H9 (cell line): Measurements from ENCODE around the gene HBP1. TPM values are rescaled to one million over a fixed set of nuclear protein-coding genes. Genes with fewer than 3 reads are reported as not detected.

ENCODE experiments used
- DNase-seq: peaks from one replicate; pipeline ENCODE4 v3.0.0-alpha.2; 2017
- H2AFZ ChIP-seq: one replicate; pipeline ENCODE4 v1.6.1; 2013; ENCODE audit warnings: mild to moderate bottlenecking, low read length, control low read depth, moderate library complexity
- H2AK5ac ChIP-seq: 2 replicates; pipeline ENCODE4 v1.6.1; 2013; ENCODE audit warnings: low read length, control low read depth, mixed read lengths; ENCODE audit not compliant: insufficient read length
- H2BK120ac ChIP-seq: one replicate; pipeline ENCODE4 v1.6.1; 2013; ENCODE audit warnings: low read depth, mild to moderate bottlenecking, low read length, control low read depth, inconsistent platforms; ENCODE audit not compliant: poor library complexity, severe bottlenecking
- H2BK12ac ChIP-seq: 2 replicates; pipeline ENCODE4 v1.6.1; 2013; ENCODE audit warnings: low read length, control low read depth, mixed read lengths, low read depth; ENCODE audit not compliant: insufficient read length
- H2BK15ac ChIP-seq: 2 replicates; pipeline ENCODE4 v1.6.1; 2013; ENCODE audit warnings: low read depth, low read length, control low read depth
- H2BK20ac ChIP-seq: one replicate; pipeline ENCODE4 v1.6.1; 2013; ENCODE audit warnings: low read depth, mild to moderate bottlenecking, low read length, control low read depth, inconsistent platforms; ENCODE audit not compliant: poor library complexity, severe bottlenecking
- H2BK5ac ChIP-seq: 2 replicates; pipeline ENCODE4 v1.6.1; 2013; ENCODE audit warnings: low read length, control low read depth, mixed read lengths; ENCODE audit not compliant: insufficient read length
- H3K14ac ChIP-seq: 2 replicates; pipeline ENCODE4 v1.6.1; 2013; ENCODE audit warnings: low read length, control low read depth; ENCODE audit not compliant: insufficient read depth
- H3K18ac ChIP-seq: 2 replicates; pipeline ENCODE4 v1.6.1; 2013; ENCODE audit warnings: low read depth, mild to moderate bottlenecking, mixed read lengths, low read length, control low read depth; ENCODE audit not compliant: insufficient read length
- H3K23ac ChIP-seq: 2 replicates; pipeline ENCODE4 v1.6.1; 2013; ENCODE audit warnings: low read length, control low read depth, mixed read lengths, low read depth; ENCODE audit not compliant: insufficient read length
- H3K23me2 ChIP-seq: 2 replicates; pipeline ENCODE4 v1.6.1; 2013; ENCODE audit warnings: low read depth, mild to moderate bottlenecking, mixed read lengths, low read length, control low read depth; ENCODE audit not compliant: insufficient read length, poor library complexity, severe bottlenecking
- H3K27ac ChIP-seq: 2 replicates; pipeline ENCODE4 v1.5.1; 2013; ENCODE audit warnings: low read length, control low read depth, mixed read lengths, low read depth; ENCODE audit not compliant: insufficient read length
- H3K27me3 ChIP-seq: 2 replicates; pipeline ENCODE4 v1.6.1; 2013; ENCODE audit warnings: low read length, control low read depth, inconsistent platforms; ENCODE audit not compliant: insufficient read depth
- H3K4ac ChIP-seq: 2 replicates; pipeline ENCODE4 v1.6.1; 2013; ENCODE audit warnings: low read depth, mild to moderate bottlenecking, control low read depth, inconsistent platforms, low read length, moderate library complexity
- H3K4me1 ChIP-seq: 2 replicates; pipeline ENCODE4 v1.6.1; 2013; ENCODE audit warnings: low read length, control low read depth, inconsistent platforms; ENCODE audit not compliant: insufficient read depth
- H3K4me2 ChIP-seq: 2 replicates; pipeline ENCODE4 v1.6.1; 2013; ENCODE audit warnings: low read length, control low read depth, mixed read lengths; ENCODE audit not compliant: insufficient read length, insufficient read depth
- H3K56ac ChIP-seq: 2 replicates; pipeline ENCODE4 v1.6.1; 2013; ENCODE audit warnings: low read depth, mild to moderate bottlenecking, mixed read lengths, low read length, control low read depth; ENCODE audit not compliant: insufficient read length
- H3K79me1 ChIP-seq: 2 replicates; pipeline ENCODE4 v1.6.1; 2013; ENCODE audit warnings: low read depth, mild to moderate bottlenecking, moderate library complexity, low read length, control low read depth, inconsistent platforms; ENCODE audit not compliant: insufficient read depth, poor library complexity, severe bottlenecking
- H3K79me2 ChIP-seq: 2 replicates; pipeline ENCODE4 v1.6.1; 2013; ENCODE audit warnings: low read length, control low read depth, inconsistent platforms; ENCODE audit not compliant: insufficient read depth
- H3K9ac ChIP-seq: 2 replicates; pipeline ENCODE4 v1.6.1; 2013; ENCODE audit warnings: low read length, control low read depth, mixed read lengths; ENCODE audit not compliant: insufficient read length; ENCODE audit errors: extremely low read depth
- H3K9me3 ChIP-seq: one replicate; pipeline ENCODE4 v1.6.1; 2013; ENCODE audit warnings: low read depth, low read length, inconsistent platforms; ENCODE audit not compliant: control insufficient read depth
- H3T11ph ChIP-seq: one replicate; pipeline ENCODE4 v1.6.1; 2013; ENCODE audit warnings: mild to moderate bottlenecking, low read length, control low read depth, inconsistent platforms
- H4K20me1 ChIP-seq: one replicate; pipeline ENCODE4 v1.6.1; 2013; ENCODE audit not compliant: control insufficient read depth, insufficient read length, insufficient read depth
- H4K5ac ChIP-seq: 2 replicates; pipeline ENCODE4 v1.6.1; 2013; ENCODE audit warnings: low read depth, mild to moderate bottlenecking, mixed read lengths, low read length, control low read depth; ENCODE audit not compliant: insufficient read length
- H4K8ac ChIP-seq: replicated peaks from 2 replicates; pipeline ENCODE4 v1.6.1; 2013; ENCODE audit warnings: low read length, control low read depth, mixed read lengths, low read depth; ENCODE audit not compliant: insufficient read length
- H4K91ac ChIP-seq: 2 replicates; pipeline ENCODE4 v1.6.1; 2013; ENCODE audit warnings: low read depth, mild to moderate bottlenecking, moderate library complexity, mixed read lengths, low read length, control low read depth; ENCODE audit not compliant: insufficient read length
- H3K27ac Mint-ChIP-seq, 3 experiments: 2 replicates in 2 of 3; 3 replicates in 1 of 3; pipeline ENCODE4 v1.8.0; 2020 to 2021; ENCODE audit warnings: mixed read lengths in 3 of 3, mild to moderate bottlenecking in 1 of 3, moderate library complexity in 1 of 3
- H3K27me3 Mint-ChIP-seq: 2 replicates; pipeline ENCODE4 v1.8.0; 2021; ENCODE audit warnings: low read depth, mild to moderate bottlenecking, moderate library complexity, mixed read lengths
- H3K36me3 Mint-ChIP-seq, 3 experiments: 2 replicates in 2 of 3; 3 replicates in 1 of 3; pipeline ENCODE4 v1.8.0; 2020 to 2021; ENCODE audit warnings: low read depth in 3 of 3, mixed read lengths in 3 of 3; ENCODE audit not compliant: insufficient read depth in 1 of 3
- H3K4me1 Mint-ChIP-seq, 2 experiments: 2 replicates each; pipeline ENCODE4 v1.8.0; 2020; ENCODE audit warnings: mixed read lengths in 2 of 2
- H3K4me3 Mint-ChIP-seq, 2 experiments: 2 replicates in 1 of 2; 3 replicates in 1 of 2; pipeline ENCODE4 v1.8.0; 2020 to 2021; ENCODE audit warnings: mild to moderate bottlenecking in 2 of 2, mixed read lengths in 2 of 2, moderate library complexity in 1 of 2
- H3K9me3 Mint-ChIP-seq, 2 experiments: 2 replicates in 1 of 2; 3 replicates in 1 of 2; pipeline ENCODE4 v1.8.0; 2020; ENCODE audit warnings: mild to moderate bottlenecking in 2 of 2, mixed read lengths in 2 of 2, moderate library complexity in 1 of 2
- WGBS: extraction: QIAGEN DNeasy Blood & Tissue Kit; methylation state at CpG from one replicate; pipeline ENCODE4 v1.1.7; 2013; ENCODE audit warnings: missing lambda C conversion rate, low lambda C conversion rate, mixed read lengths; ENCODE audit not compliant: insufficient read length; ENCODE audit errors: extremely low coverage; 5-methylcytosine and 5-hydroxymethylcytosine counted together
- total RNA-seq: library from RNA; stranded (reverse); gene quantifications from 2 replicates; pipeline ENCODE4 v1.2.1, GENCODE V29; 2021
- TF ChIP-seq, protein P1 (sequence below): fragments of 200-600 bp; sonication (generic); conservative IDR thresholded peaks from 3 replicates; pipeline ENCODE4 v1.8.0; 2021; ENCODE audit warnings: antibody characterized with exemption, mild to moderate bottlenecking

HBP1 gene
- total RNA-seq, 1 experiment from 2014 or later = 27.6 TPM

GRCh38 chr7:107145067-107145838 is 23.6 kb upstream of the HBP1 start:
- H2BK15ac ChIP-seq = no peak overlapping the region
- Mint-ChIP-seq H3K27ac (no peak overlapping the region; a peak in 1 of 7 replicates), H3K4me1 (peaks cover 24 to 25% of the 10 kb centered on the region in 2 experiments), H3K27me3 (no peaks in the 10 kb centered on the region), H3K4me3 (no peak overlapping the region), H3K36me3 (no peaks in the 10 kb centered on the region), H3K9me3 (no peaks in the 10 kb centered on the region)
- no peak overlapping the region for H2BK20ac ChIP-seq
- H4K91ac ChIP-seq = no peak overlapping the region
- no peaks in the 10 kb centered on the region for H3K23me2 ChIP-seq
- H3K4me1 ChIP-seq = peaks cover 2% of the 10 kb centered on the region; the same call in 1 of the 2 replicates
- TF ChIP-seq, protein P1, sequence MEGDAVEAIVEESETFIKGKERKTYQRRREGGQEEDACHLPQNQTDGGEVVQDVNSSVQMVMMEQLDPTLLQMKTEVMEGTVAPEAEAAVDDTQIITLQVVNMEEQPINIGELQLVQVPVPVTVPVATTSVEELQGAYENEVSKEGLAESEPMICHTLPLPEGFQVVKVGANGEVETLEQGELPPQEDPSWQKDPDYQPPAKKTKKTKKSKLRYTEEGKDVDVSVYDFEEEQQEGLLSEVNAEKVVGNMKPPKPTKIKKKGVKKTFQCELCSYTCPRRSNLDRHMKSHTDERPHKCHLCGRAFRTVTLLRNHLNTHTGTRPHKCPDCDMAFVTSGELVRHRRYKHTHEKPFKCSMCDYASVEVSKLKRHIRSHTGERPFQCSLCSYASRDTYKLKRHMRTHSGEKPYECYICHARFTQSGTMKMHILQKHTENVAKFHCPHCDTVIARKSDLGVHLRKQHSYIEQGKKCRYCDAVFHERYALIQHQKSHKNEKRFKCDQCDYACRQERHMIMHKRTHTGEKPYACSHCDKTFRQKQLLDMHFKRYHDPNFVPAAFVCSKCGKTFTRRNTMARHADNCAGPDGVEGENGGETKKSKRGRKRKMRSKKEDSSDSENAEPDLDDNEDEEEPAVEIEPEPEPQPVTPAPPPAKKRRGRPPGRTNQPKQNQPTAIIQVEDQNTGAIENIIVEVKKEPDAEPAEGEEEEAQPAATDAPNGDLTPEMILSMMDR = no peak
- no peak overlapping the region for H3K9ac ChIP-seq
- no peak overlapping the region for H3K56ac ChIP-seq
- H4K8ac ChIP-seq = no peak overlapping the region
- H3K4me2 ChIP-seq = no peak overlapping the region
- no peak overlapping the region for H2BK5ac ChIP-seq
- H2BK120ac ChIP-seq = no peak overlapping the region
- H3K23ac ChIP-seq = no peak overlapping the region
- no CpG with 5 or more reads among the region's 4 CpGs for WGBS
- no peak overlapping the region for H2AK5ac ChIP-seq
- no peak overlapping the region for H2AFZ ChIP-seq
- no peaks in the 10 kb centered on the region for H3K27me3 ChIP-seq
- H3K27ac ChIP-seq = no peak overlapping the region
- no peak overlapping the region for H3K4ac ChIP-seq
- H3K9me3 ChIP-seq = no peaks in the 10 kb centered on the region
- H3K14ac ChIP-seq = no peak overlapping the region
- H4K20me1 ChIP-seq = no peaks in the 10 kb centered on the region
- H3K79me2 ChIP-seq = no peaks in the 10 kb centered on the region
- H3T11ph ChIP-seq = no peak overlapping the region
- H3K18ac ChIP-seq = no peak overlapping the region
- no peak overlapping the region for H2BK12ac ChIP-seq
- no peak overlapping the region for H4K5ac ChIP-seq
- no peak for DNase-seq
- H3K79me1 ChIP-seq = no peaks in the 10 kb centered on the region
